ENCODE measurements around the gene PPM1J. TPM values are rescaled to one million over a fixed set of nuclear protein-coding genes. Genes with fewer than 3 reads are reported as not detected.

PPM1J gene
- total RNA-seq, 1 donor from 2014 or later = 1.6 TPM

- Mint-ChIP-seq H3K4me1 (ENCODE audit: unreplicated experiment) (peaks cover 22% of the 10 kb centered on the region), H3K36me3 (ENCODE audit: low read depth, unreplicated experiment) (peaks cover 7% of the 10 kb centered on the region), H3K9me3 (ENCODE audit: unreplicated experiment) (no peaks in the 10 kb centered on the region), H3K27ac (ENCODE audit: unreplicated experiment) (peak overlapping the region; percentile 48), H3K27me3 (ENCODE audit: unreplicated experiment) (peaks cover 6% of the 10 kb centered on the region), H3K4me3 (ENCODE audit: unreplicated experiment) (peak overlapping the region; percentile 96)
- TF ChIP-seq, protein P1, sequence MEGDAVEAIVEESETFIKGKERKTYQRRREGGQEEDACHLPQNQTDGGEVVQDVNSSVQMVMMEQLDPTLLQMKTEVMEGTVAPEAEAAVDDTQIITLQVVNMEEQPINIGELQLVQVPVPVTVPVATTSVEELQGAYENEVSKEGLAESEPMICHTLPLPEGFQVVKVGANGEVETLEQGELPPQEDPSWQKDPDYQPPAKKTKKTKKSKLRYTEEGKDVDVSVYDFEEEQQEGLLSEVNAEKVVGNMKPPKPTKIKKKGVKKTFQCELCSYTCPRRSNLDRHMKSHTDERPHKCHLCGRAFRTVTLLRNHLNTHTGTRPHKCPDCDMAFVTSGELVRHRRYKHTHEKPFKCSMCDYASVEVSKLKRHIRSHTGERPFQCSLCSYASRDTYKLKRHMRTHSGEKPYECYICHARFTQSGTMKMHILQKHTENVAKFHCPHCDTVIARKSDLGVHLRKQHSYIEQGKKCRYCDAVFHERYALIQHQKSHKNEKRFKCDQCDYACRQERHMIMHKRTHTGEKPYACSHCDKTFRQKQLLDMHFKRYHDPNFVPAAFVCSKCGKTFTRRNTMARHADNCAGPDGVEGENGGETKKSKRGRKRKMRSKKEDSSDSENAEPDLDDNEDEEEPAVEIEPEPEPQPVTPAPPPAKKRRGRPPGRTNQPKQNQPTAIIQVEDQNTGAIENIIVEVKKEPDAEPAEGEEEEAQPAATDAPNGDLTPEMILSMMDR (IDR thresholded peaks at IDR 0.05; ENCODE audit: unreplicated experiment) = peak; percentile 42
- no peak for DNase-seq (ENCODE audit: low spot score)
Measured at GRCh38 chr1:112673592-112674439, 41.3 kb downstream of the PPM1J start.

DNA sequence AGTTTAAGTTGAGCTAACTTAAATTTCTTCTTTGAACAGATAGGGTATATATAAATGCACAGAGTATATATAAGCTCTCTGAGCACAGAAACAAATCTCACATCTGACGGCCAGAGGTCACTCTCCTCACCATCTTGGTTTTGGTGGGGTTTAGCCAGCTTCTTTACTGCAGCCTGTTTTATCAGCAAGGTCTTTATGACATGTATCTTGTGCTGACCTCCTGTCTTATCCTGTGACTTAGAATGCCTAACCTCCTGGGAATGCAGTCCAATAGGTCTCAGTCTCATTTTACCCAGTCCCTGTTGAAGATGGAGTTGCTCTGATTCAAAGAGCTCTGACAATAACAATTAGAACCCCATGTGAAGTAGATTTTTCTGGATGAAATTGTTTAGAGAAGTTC, 42.3 kb downstream of the PPM1J start:
- Mint-ChIP-seq H3K9me3 (ENCODE audit: unreplicated experiment) (no peaks in the 10 kb centered on the region), H3K4me1 (ENCODE audit: unreplicated experiment) (peaks cover 18% of the 10 kb centered on the region), H3K27me3 (ENCODE audit: unreplicated experiment) (peaks cover 4% of the 10 kb centered on the region), H3K27ac (ENCODE audit: unreplicated experiment) (peak overlapping the region; percentile 26), H3K36me3 (ENCODE audit: low read depth, unreplicated experiment) (peaks cover 7% of the 10 kb centered on the region), H3K4me3 (ENCODE audit: unreplicated experiment) (no peak overlapping the region)
- TF ChIP-seq, protein P1 (IDR thresholded peaks at IDR 0.05; ENCODE audit: unreplicated experiment) = no peak
- DNase-seq (ENCODE audit: low spot score) = no peak

- H3K4me1 Mint-ChIP-seq (ENCODE audit: unreplicated experiment) = peaks cover 18% of the 10 kb centered on the region
- H3K36me3 Mint-ChIP-seq (ENCODE audit: low read depth, unreplicated experiment) = peaks cover 11% of the 10 kb centered on the region
- no peak overlapping the region for H3K27ac Mint-ChIP-seq (ENCODE audit: unreplicated experiment)
- H3K4me3 Mint-ChIP-seq (ENCODE audit: unreplicated experiment) = no peak overlapping the region
- TF ChIP-seq, protein P1 (IDR thresholded peaks at IDR 0.05; ENCODE audit: unreplicated experiment) = no peak
- no peaks in the 10 kb centered on the region for H3K9me3 Mint-ChIP-seq (ENCODE audit: unreplicated experiment)
- DNase-seq (ENCODE audit: low spot score) = no peak
- H3K27me3 Mint-ChIP-seq (ENCODE audit: unreplicated experiment) = peaks cover 4% of the 10 kb centered on the region
Measured at GRCh38 chr1:112672009-112672408, 43.1 kb downstream of the PPM1J start.

DNA sequence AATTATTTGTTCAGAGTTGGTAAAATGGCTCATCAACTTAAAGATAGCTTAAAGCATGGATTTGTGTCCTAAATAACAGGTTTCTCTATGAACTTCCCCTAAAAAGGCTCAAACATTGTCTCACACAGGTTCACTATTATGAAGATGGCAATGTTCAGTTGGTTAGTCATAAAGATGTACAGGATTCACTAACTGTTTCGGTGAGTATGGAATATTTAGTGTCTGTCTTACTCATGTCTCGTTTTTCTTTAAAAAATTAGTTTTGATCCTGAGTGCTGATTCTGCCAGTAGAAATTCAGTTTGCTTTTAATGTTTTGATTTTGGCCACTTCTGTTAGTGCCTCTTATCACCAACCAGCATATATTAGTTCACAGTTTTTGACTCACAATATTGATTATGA, 48.2 kb downstream of the PPM1J start:
- Mint-ChIP-seq H3K4me1 (ENCODE audit: unreplicated experiment) (no peaks in the 10 kb centered on the region), H3K4me3 (ENCODE audit: unreplicated experiment) (no peak overlapping the region), H3K27me3 (ENCODE audit: unreplicated experiment) (peaks cover 2% of the 10 kb centered on the region), H3K36me3 (ENCODE audit: low read depth, unreplicated experiment) (peaks cover 19% of the 10 kb centered on the region), H3K9me3 (ENCODE audit: unreplicated experiment) (no peaks in the 10 kb centered on the region), H3K27ac (ENCODE audit: unreplicated experiment) (no peak overlapping the region)
- TF ChIP-seq, protein P1 (IDR thresholded peaks at IDR 0.05; ENCODE audit: unreplicated experiment) = no peak
- DNase-seq (ENCODE audit: low spot score) = no peak

DNA sequence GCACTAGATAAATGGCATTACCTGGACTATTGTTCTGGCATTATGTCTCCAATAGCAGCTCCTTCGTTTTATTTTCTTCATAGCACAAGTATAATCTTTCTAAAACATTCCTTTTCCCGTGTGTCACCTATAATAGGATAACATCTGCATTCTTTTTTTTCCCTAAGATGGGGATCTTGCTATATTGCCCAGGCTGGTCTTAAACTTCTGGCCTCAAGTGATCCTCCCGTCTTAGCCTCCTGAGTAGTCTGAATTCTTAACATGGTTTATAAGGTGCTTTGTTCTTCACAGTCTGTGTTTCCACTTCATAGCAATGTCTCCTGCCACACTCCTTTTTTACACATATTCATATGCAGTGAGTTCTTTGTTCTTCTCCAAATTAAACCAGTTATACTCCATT, 49.3 kb downstream of the PPM1J start:
- Mint-ChIP-seq H3K27me3 (ENCODE audit: unreplicated experiment) (peaks cover 2% of the 10 kb centered on the region), H3K9me3 (ENCODE audit: unreplicated experiment) (no peaks in the 10 kb centered on the region), H3K4me1 (ENCODE audit: unreplicated experiment) (no peaks in the 10 kb centered on the region), H3K27ac (ENCODE audit: unreplicated experiment) (no peak overlapping the region), H3K4me3 (ENCODE audit: unreplicated experiment) (no peak overlapping the region), H3K36me3 (ENCODE audit: low read depth, unreplicated experiment) (peaks cover 25% of the 10 kb centered on the region)
- no peak for DNase-seq (ENCODE audit: low spot score)
- TF ChIP-seq, protein P1 (IDR thresholded peaks at IDR 0.05; ENCODE audit: unreplicated experiment) = no peak

Data from endothelial cell (in vitro differentiated cells).